ENCODE results near the gene TMUB1. TPM values are rescaled to one million over a fixed set of nuclear protein-coding genes. Genes with fewer than 3 reads are reported as not detected.

Gene TMUB1, protein sequence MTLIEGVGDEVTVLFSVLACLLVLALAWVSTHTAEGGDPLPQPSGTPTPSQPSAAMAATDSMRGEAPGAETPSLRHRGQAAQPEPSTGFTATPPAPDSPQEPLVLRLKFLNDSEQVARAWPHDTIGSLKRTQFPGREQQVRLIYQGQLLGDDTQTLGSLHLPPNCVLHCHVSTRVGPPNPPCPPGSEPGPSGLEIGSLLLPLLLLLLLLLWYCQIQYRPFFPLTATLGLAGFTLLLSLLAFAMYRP
- 13.2 and 17.4 TPM in 2 replicates for total RNA-seq

DNA sequence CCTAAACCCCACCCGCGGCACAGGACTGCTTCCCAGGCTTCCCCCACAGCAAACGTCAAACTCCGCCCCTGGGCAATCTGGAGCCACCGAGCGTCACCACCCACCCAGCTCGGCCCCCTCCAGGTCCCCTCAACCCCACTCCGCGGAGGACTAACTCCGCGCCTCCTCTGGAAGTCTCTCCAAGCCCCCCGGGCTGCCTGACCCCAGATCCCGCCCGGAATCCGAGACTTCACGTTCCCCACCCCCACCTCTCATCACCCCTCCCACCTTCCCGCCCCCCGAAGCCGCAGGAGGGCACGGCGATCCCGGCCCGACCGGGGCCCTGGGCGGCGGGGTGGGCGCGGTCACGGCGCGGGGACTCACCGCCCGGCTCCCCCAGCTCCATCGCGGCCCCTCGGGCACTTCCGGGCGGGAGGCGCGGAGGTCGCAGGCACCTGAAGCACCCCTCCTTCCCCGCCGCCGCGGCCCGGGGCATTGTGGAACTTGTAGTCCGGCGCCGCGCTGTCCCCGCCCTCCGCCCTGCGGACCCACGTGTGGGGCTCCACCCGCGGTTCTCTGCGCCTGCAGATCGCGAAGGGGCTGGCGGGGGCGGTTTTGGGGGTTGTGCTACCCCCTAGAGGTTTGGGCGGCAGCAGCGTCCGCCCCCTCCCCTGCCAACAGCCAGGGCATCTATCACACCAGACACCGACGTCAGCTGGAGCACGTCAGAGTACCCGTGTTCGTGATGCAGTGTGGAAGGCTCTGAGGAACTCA lies at the start of gene TMUB1:
Gene TMUB1 (minus strand): TSS at position 423 of the 753 bp plus-strand sequence. CDS start 930 bp downstream, outside the sequence.

DNA sequence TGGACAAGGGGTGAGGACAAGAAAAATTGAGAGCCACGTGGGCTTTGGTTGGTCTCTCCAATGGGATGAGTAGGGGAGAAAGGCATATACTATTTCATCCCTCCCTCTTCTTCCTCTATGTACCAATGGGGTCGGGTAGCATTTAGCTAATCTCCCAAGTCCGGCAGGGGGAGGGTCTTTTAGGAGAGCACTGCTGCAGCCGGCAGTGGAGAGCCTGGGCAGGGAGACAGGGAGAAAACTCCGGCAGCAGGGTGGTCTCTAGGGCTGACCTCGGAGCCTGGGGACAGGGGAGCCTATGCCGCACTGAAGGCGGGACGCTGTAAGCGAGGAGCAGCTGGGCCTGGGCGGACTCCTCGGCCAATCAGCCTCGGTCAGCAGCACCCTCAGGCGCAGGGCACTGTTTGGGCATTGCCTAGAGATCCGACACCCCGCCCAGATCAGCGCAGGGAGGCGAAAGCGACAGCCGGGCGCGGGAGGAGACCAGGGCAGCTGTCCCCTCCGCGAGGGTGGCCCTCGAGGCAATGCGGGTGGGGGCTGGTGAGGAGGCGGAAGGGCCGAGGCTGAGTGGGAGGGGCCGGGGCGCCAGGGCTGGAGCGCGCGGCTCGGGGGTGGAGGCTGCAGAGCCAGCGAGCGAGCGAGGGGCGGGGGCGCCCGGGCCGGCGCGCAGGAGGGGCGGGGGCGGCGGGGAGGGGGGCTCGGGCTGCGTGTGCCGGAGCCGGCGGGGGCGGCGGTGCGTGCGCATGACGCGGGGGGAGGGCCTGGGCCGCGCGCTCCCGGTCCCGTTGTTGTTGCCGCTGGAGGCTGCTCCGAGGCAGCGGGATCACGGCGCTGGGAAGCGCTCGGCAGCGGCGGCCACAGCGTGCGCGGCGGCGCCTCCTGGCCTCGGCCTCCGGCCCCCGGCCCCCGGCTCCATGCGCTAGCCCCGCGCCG lies 2.7 kb upstream of the TMUB1 start, which contains the start of gene AGAP3:
Gene AGAP3 (plus strand): TSS at position 785 of the 930 bp plus-strand sequence. CDS start 267 bp downstream, outside the sequence.

GRCh38 chr7:151080522-151081169 lies 2.6 kb downstream of the TMUB1 start, which contains the start of gene FASTK:
TSS of gene FASTK (minus strand) at chr7:151080809. CDS start at chr7:151080766, 43 bp downstream.

DNA sequence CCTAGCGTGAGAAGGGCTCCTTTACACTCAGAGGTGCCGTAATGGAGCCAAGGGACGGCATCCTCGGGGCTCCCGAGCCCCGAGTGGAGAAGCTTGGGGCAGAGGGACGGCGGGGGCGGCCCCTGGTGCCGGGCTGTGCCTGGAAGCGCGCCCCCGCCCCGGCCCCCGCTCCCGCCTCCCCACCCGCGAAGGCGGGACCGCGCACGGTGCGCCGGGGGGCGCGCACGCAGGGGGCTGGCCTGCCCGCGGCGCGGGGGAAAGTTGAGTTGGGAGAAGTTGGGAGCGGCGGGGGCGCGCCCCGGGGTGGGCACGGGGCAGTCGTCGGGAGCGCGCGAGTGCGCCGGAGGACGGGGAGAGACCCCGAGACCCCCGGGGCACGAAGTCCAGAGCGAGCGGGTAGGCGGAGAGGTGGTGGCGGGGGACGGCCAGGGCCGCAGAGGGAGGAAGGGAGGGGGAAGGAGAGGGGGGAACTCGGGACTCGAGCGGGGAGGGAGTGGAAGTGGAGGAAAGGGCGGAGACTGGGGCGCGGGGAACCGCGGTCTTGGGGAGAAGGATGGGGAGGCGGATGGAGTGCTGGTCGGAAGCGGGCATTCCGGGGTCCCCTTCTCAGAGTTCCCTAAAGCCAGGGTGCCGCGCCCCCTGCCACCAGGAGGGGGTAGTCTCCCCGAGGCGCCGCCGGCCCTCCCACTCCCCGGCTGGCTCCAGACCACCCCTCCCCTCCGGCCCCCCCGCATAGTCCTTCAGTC lies 23.8 kb downstream of the TMUB1 start, which contains the start of gene SLC4A2:
Gene SLC4A2 (plus strand): TSS at position 223 of the 746 bp plus-strand sequence. CDS start 2,399 bp downstream, outside the sequence.

GRCh38 chr7:151057506-151057988 lies 25.7 kb downstream of the TMUB1 start, which contains the start of gene CDK5:
TSS of gene CDK5 (minus strand) at chr7:151057897. CDS start at chr7:151057848, 49 bp downstream.

DNA sequence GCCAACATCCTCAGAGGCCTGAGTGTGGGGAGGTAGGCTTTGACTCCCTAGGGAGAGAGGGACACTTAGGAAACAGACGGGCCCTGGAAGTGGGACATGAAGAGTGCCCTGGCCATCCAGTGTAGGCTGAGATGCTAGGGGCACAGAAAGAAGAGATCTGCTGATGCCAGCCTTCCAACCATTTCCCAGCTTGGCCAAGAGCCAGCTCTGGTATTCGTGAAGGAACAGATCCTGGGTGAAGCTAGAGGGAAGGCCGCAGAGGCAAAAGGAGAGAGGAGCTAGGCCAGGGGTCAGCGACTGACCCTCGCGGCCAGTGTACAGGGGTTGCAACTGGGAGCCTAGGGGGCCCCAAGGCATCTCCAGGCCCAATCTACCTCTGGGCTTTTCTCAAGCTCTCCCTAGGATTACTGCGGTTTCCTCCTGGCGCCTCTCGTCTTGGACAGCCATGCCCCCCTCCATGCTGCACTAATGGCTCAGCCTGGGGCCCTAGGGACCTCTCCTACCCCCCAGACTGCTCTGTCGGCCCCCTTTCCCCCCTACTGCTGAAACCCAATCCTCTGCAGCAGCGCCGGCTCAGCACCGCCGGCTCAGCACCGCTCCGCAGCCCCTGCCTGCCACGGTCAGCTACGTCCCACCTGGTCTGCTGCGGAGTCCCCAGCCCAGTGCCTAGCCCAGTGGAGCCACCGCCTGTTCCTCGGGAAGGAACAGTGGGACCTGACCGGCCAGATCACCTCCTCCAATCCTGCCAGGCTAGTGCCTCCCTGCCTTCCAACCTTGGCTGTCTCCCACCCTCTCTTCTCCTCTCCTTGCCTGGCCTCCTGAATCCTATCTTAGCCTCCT lies 35.1 kb downstream of the TMUB1 start, which contains the start of gene ASIC3:
Gene ASIC3 (plus strand): TSS at position 556 of the 840 bp plus-strand sequence. CDS start 355 bp downstream, outside the sequence.

Other genes starting within 250 kb of the TMUB1 start
- 0.14 TPM in 1 of 2 replicates, not detected in the other for gene AOC1, start 231.0 kb downstream of the TMUB1 start, total RNA-seq
- gene KCNH2, start 105.2 kb downstream of the TMUB1 start, total RNA-seq, result 0.83 and 1.7 TPM in 2 replicates
- 1.3 TPM in 2 replicates for gene NOS3, start 92.5 kb downstream of the TMUB1 start, total RNA-seq
- gene ATG9B, start 59.0 kb downstream of the TMUB1 start, total RNA-seq, result 0.37 TPM in 1 of 2 replicates, not detected in the other
- gene ABCB8, start 55.0 kb downstream of the TMUB1 start, total RNA-seq, result 19.2 and 24.5 TPM in 2 replicates
- 0.14 and 0.37 TPM in 2 replicates for gene ASIC3, start 35.0 kb downstream of the TMUB1 start, total RNA-seq
- 26.7 and 30.1 TPM in 2 replicates for gene CDK5, start 25.6 kb downstream of the TMUB1 start, total RNA-seq
- 58.6 and 78.7 TPM in 2 replicates for gene SLC4A2, start 23.9 kb downstream of the TMUB1 start, total RNA-seq
- 74.5 and 76.1 TPM in 2 replicates for gene FASTK, start 2.7 kb downstream of the TMUB1 start, total RNA-seq
- gene AGAP3, start 3.0 kb upstream of the TMUB1 start, total RNA-seq, result 26.2 and 40.4 TPM in 2 replicates
- gene GBX1, start 84.2 kb upstream of the TMUB1 start, total RNA-seq, result not detected in 2 replicates
- gene ASB10, start 103.8 kb upstream of the TMUB1 start, total RNA-seq, result not detected in 2 replicates
- gene H2BK1, start 127.0 kb upstream of the TMUB1 start, total RNA-seq, result not detected in 2 replicates
- 60.3 and 62.2 TPM in 2 replicates for gene ABCF2, start 143.7 kb upstream of the TMUB1 start, total RNA-seq
- 70.1 and 101 TPM in 2 replicates for gene CHPF2, start 149.0 kb upstream of the TMUB1 start, total RNA-seq
- gene SMARCD3, start 165.2 kb upstream of the TMUB1 start, total RNA-seq, result 46.6 and 53.7 TPM in 2 replicates